ENCODE data around the gene CCDC185.

GRCh38 chr1:223394242-223394641 lies 1.0 kb downstream of the CCDC185 start:
- TF ChIP-seq CTCF (IDR thresholded peaks at IDR 0.05; ENCODE audit: low read depth, low read length) (no peak), POLR2A (IDR thresholded peaks at IDR 0.05; ENCODE audit: extremely low read depth, insufficient read length) (no peak), MAX (IDR thresholded peaks at IDR 0.05; ENCODE audit: low read depth, low read length) (no peak)

All from NB4 (cell line).